CD8-positive, alpha-beta memory T cell (primary cell): Measurements from ENCODE around the gene ARHGDIB. TPM values are rescaled to one million over a fixed set of nuclear protein-coding genes. Genes with fewer than 3 reads are reported as not detected.

Experiments
- CTCF ChIA-PET: fragments of 350-600 bp; sonication (Branson Sonifier 250); formaldehyde crosslinking; loops from one replicate; lab custom pipeline; 2021; ENCODE audit warnings: antibody characterized with exemption; lab: Charles Lee
- POLR2A ChIA-PET: fragments of 350-600 bp; sonication (Branson Sonifier 250); formaldehyde crosslinking; loops from one replicate; lab custom pipeline; 2021; ENCODE audit warnings: antibody characterized with exemption; lab: Charles Lee
- DNase-seq, 5 donors: peaks; one replicate each; pipeline versions ENCODE4 v3.0.0 to v3.0.0-alpha.2; 2020 to 2022; ENCODE audit warnings: mixed read lengths in 1 of 5
- H3K27ac ChIP-seq: one replicate; pipeline ENCODE4 v1.7.0; 2013; ENCODE audit warnings: low read depth, mild to moderate bottlenecking, low read length, moderate library complexity
- H3K27me3 ChIP-seq: 2 replicates; pipeline ENCODE4 v1.7.0; 2013; ENCODE audit warnings: low read length, mild to moderate bottlenecking; ENCODE audit not compliant: insufficient read depth, poor library complexity, severe bottlenecking
- H3K36me3 ChIP-seq: 2 replicates; pipeline ENCODE4 v1.7.0; 2013; ENCODE audit warnings: mild to moderate bottlenecking, low read length, moderate library complexity; ENCODE audit not compliant: insufficient read depth
- H3K4me1 ChIP-seq: 2 replicates; pipeline ENCODE4 v1.7.0; 2013; ENCODE audit warnings: mild to moderate bottlenecking, low read length, moderate library complexity; ENCODE audit not compliant: insufficient read depth
- H3K4me3 ChIP-seq: 2 replicates; pipeline ENCODE4 v1.7.0; 2013; ENCODE audit warnings: mild to moderate bottlenecking, low read length
- H3K9me3 ChIP-seq: 2 replicates; pipeline ENCODE4 v1.7.0; 2013; ENCODE audit warnings: mild to moderate bottlenecking, low read length
- H3K27ac Mint-ChIP-seq, 8 donors: one replicate each; pipeline ENCODE4 v1.8.0; 2020 to 2021; ENCODE audit warnings: mixed read lengths in 8 of 8, mild to moderate bottlenecking in 6 of 8, inconsistent platforms in 3 of 8, moderate library complexity in 3 of 8
- H3K27me3 Mint-ChIP-seq, 2 donors: one replicate each; pipeline ENCODE4 v1.8.0; 2020 to 2021; ENCODE audit warnings: mixed read lengths in 2 of 2, mild to moderate bottlenecking in 1 of 2, moderate library complexity in 1 of 2
- H3K36me3 Mint-ChIP-seq, 3 donors: one replicate each; pipeline ENCODE4 v1.8.0; 2020 to 2021; ENCODE audit warnings: mixed read lengths in 3 of 3, inconsistent platforms in 1 of 3, mild to moderate bottlenecking in 1 of 3
- H3K4me1 Mint-ChIP-seq, 3 donors: one replicate each; pipeline ENCODE4 v1.8.0; 2020 to 2021; ENCODE audit warnings: mixed read lengths in 3 of 3, inconsistent platforms in 1 of 3, mild to moderate bottlenecking in 1 of 3
- H3K4me3 Mint-ChIP-seq, 7 donors: one replicate each; pipeline ENCODE4 v1.8.0; 2020 to 2021; ENCODE audit warnings: mixed read lengths in 7 of 7, mild to moderate bottlenecking in 6 of 7, moderate library complexity in 4 of 7, inconsistent platforms in 2 of 7
- H3K9me3 Mint-ChIP-seq, 5 donors: one replicate each; pipeline ENCODE4 v1.8.0; 2020 to 2022; ENCODE audit warnings: mixed read lengths in 5 of 5, mild to moderate bottlenecking in 3 of 5, moderate library complexity in 2 of 5, inconsistent platforms in 1 of 5
- polyA plus RNA-seq: library from polyadenylated mRNA; unstranded; fragments of 300-500 nt; fragmentation: Illumina TruSeq; gene quantifications from one replicate; pipeline ENCODE4 v1.2.3, GENCODE V29; 2021
- total RNA-seq, 2 experiments: library from RNA; stranded (reverse); gene quantifications; one replicate each; pipeline ENCODE4 v1.2.3, GENCODE V29; 2021

ARHGDIB gene
- total and polyA plus RNA-seq, 3 experiments from 2014 or later: 495 to 2,936 (median 511) TPM

GRCh38 chr12:14999695-15000365, 38.4 kb upstream of the ARHGDIB start:
- peaks cover 9% of the 10 kb centered on the region for H3K4me1 ChIP-seq
- ChIA-PET POLR2A (no interaction called here), CTCF (no interaction called here)
- Mint-ChIP-seq H3K4me3 (no peak overlapping the region), H3K27me3 (peaks cover 6 to 45% of the 10 kb centered on the region in 2 donors), H3K4me1 (peaks cover 9 to 10% (median 10%) of the 10 kb centered on the region in 3 donors), H3K9me3 (no peaks in the 10 kb centered on the region), H3K36me3 (no peaks in the 10 kb centered on the region), H3K27ac (no peak overlapping the region)
- no peaks in the 10 kb centered on the region for H3K27me3 ChIP-seq
- no peaks in the 10 kb centered on the region for H3K36me3 ChIP-seq
- H3K4me3 ChIP-seq: no peak overlapping the region
- H3K27ac ChIP-seq: no peak overlapping the region
- H3K9me3 ChIP-seq: no peaks in the 10 kb centered on the region
- no peak for DNase-seq

- Mint-ChIP-seq H3K9me3 (no peaks in the 10 kb centered on the region), H3K27ac (no peak overlapping the region), H3K4me1 (peaks cover 15 to 17% (median 16%) of the 10 kb centered on the region in 3 donors), H3K36me3 (no peaks in the 10 kb centered on the region), H3K27me3 (peaks cover 6 to 38% of the 10 kb centered on the region in 2 donors), H3K4me3 (no peak overlapping the region)
- no peaks in the 10 kb centered on the region for H3K27me3 ChIP-seq
- H3K9me3 ChIP-seq: no peaks in the 10 kb centered on the region
- no peak for DNase-seq
- peaks cover 16% of the 10 kb centered on the region for H3K4me1 ChIP-seq
- POLR2A ChIA-PET: no interaction called here
- CTCF ChIA-PET: no interaction called here
- H3K36me3 ChIP-seq: no peaks in the 10 kb centered on the region
- no peak overlapping the region for H3K4me3 ChIP-seq
- no peak overlapping the region for H3K27ac ChIP-seq
Observed at GRCh38 chr12:14999021-14999694, 37.8 kb upstream of the ARHGDIB start.

GRCh38 chr12:14997998-14998397, 36.6 kb upstream of the ARHGDIB start:
- ChIA-PET CTCF (no interaction called here), POLR2A (no interaction called here)
- H3K36me3 ChIP-seq: no peaks in the 10 kb centered on the region
- H3K4me1 Mint-ChIP-seq: peaks cover 23 to 29% (median 27%) of the 10 kb centered on the region in 3 donors
- peaks cover 6 to 27% of the 10 kb centered on the region in 2 donors for H3K27me3 Mint-ChIP-seq
- H3K4me1 ChIP-seq: peaks cover 24% of the 10 kb centered on the region
- H3K27ac Mint-ChIP-seq: peak overlapping the region in 1 of 8 donors; percentile 51
- no peak overlapping the region for H3K4me3 Mint-ChIP-seq
- no peak for DNase-seq
- no peaks in the 10 kb centered on the region for H3K9me3 Mint-ChIP-seq
- no peak overlapping the region for H3K27ac ChIP-seq
- no peaks in the 10 kb centered on the region for H3K9me3 ChIP-seq
- H3K36me3 Mint-ChIP-seq: no peaks in the 10 kb centered on the region
- H3K27me3 ChIP-seq: no peaks in the 10 kb centered on the region
- no peak overlapping the region for H3K4me3 ChIP-seq

GRCh38 chr12:14995583-14996425, 34.4 kb upstream of the ARHGDIB start:
- ChIA-PET CTCF (interaction anchor here (0.7 to 4.0 kb wide), 30 partner anchors 8 to 272 kb away, joined by 3 to 47 read pairs (median 4); partner anchors contain the start of genes ARHGDIB, ART4, ERP27 and RERG), POLR2A (interaction anchor here (0.6 to 1.2 kb wide), 7 partner anchors 34 to 226 kb away, joined by 4 to 9 read pairs (median 6); partner anchors contain the start of genes C12orf60, ERP27 and WBP11)
- H3K36me3 ChIP-seq: no peaks in the 10 kb centered on the region
- no peak overlapping the region for H3K27ac ChIP-seq
- peak overlapping the region; percentile 2 for H3K4me3 ChIP-seq
- peaks cover 24% of the 10 kb centered on the region for H3K4me1 ChIP-seq
- DNase-seq: peak in 2 of 5 donors; percentile 57 to 66
- H3K27me3 ChIP-seq: no peaks in the 10 kb centered on the region
- H3K9me3 Mint-ChIP-seq: peaks cover 0 to 3% (median 0%) of the 10 kb centered on the region in 5 donors
- H3K4me1 Mint-ChIP-seq: peaks cover 23 to 31% (median 29%) of the 10 kb centered on the region in 3 donors
- H3K9me3 ChIP-seq: no peaks in the 10 kb centered on the region
- H3K36me3 Mint-ChIP-seq: peaks cover 0 to 7% (median 1%) of the 10 kb centered on the region in 3 donors
- H3K27me3 Mint-ChIP-seq: peaks cover 2 to 9% of the 10 kb centered on the region in 2 donors
- peak overlapping the region in 2 of 7 donors; percentile 12 to 27 for H3K4me3 Mint-ChIP-seq
- H3K27ac Mint-ChIP-seq: peak overlapping the region in 7 of 8 donors; percentile 12 to 71 (median 61)

- Histone ChIP-seq H3K27me3 (no peaks in the 10 kb centered on the region), H3K27ac (no peak overlapping the region), H3K4me3 (peak overlapping the region; percentile 2), H3K4me1 (peaks cover 24% of the 10 kb centered on the region), H3K36me3 (no peaks in the 10 kb centered on the region), H3K9me3 (no peaks in the 10 kb centered on the region)
- H3K4me3 Mint-ChIP-seq: peak overlapping the region in 3 of 7 donors; percentile 8 to 42 (median 28)
- H3K4me1 Mint-ChIP-seq: peaks cover 23 to 33% (median 31%) of the 10 kb centered on the region in 3 donors
- no peak for DNase-seq
- peak overlapping the region; percentile 3 to 88 (median 83) for H3K27ac Mint-ChIP-seq
- peaks cover 0 to 8% (median 1%) of the 10 kb centered on the region in 3 donors for H3K36me3 Mint-ChIP-seq
- CTCF ChIA-PET: interaction anchor here (0.8 to 4.0 kb wide), 14 partner anchors 9 to 226 kb away, joined by 3 to 47 read pairs (median 4); partner anchors contain the start of genes ARHGDIB, ERP27 and RERG
- peaks cover 4 to 6% of the 10 kb centered on the region in 2 donors for H3K27me3 Mint-ChIP-seq
- POLR2A ChIA-PET: interaction anchor here (0.7 to 1.0 kb wide), 2 partner anchors 33 to 227 kb away, joined by 3 to 5 read pairs; partner anchors contain the start of gene ARHGDIB
- H3K9me3 Mint-ChIP-seq: peaks cover 0 to 3% (median 0%) of the 10 kb centered on the region in 5 donors
Observed at GRCh38 chr12:14994610-14995009, 33.2 kb upstream of the ARHGDIB start.

DNA sequence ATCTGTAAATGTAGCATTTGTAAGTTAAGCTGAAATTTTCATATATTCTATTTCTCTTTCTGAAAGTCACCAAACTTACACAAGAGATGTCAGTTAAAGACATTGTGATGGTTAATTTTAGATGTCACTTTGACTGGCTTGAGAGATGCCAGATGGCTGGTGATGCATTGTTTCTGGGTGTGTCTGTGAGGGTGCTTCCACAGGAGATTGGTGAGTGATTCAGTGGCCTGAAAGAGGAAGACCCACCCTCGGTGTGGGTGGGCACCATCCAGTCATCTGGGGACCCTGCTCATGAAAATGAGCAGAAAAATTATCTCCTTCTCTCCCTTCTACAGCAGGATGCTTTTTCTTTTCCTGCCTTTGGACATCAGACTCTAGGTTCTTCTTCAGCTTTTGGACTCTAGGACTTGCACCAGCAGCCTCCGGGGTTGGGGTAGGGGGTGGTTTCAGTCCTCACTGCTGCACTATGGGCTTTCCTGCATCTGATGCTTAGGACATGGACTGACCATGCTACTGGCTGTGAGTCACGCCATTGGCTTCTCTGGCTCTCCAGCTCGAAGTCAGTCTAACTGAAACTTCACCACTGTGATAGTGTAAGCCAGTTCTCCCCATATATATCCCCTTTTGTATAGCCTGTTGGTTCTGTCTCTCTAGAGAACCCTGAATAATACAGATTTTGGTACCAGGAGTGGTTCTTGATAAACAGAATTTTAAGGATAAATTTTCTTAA, 32.3 kb upstream of the ARHGDIB start:
- H3K4me1 Mint-ChIP-seq: peaks cover 23 to 39% (median 31%) of the 10 kb centered on the region in 3 donors
- Histone ChIP-seq H3K27ac (no peak overlapping the region), H3K9me3 (no peaks in the 10 kb centered on the region), H3K4me1 (peaks cover 24% of the 10 kb centered on the region), H3K36me3 (no peaks in the 10 kb centered on the region), H3K4me3 (no peak overlapping the region), H3K27me3 (no peaks in the 10 kb centered on the region)
- peaks cover 0 to 8% (median 1%) of the 10 kb centered on the region in 3 donors for H3K36me3 Mint-ChIP-seq
- POLR2A ChIA-PET: interaction anchor here (1.0 kb wide), 1 partner anchor 32 kb away, joined by 5 read pairs; the partner anchor contains the start of gene ARHGDIB
- peak overlapping the region; percentile 3 to 85 (median 49) for H3K27ac Mint-ChIP-seq
- peaks cover 0 to 2% of the 10 kb centered on the region in 2 donors for H3K27me3 Mint-ChIP-seq
- peaks cover 0 to 3% (median 0%) of the 10 kb centered on the region in 5 donors for H3K9me3 Mint-ChIP-seq
- peak overlapping the region in 1 of 7 donors; percentile 5 for H3K4me3 Mint-ChIP-seq
- CTCF ChIA-PET: interaction anchor here (0.8 to 4.0 kb wide), 9 partner anchors 8 to 220 kb away, joined by 3 to 47 read pairs (median 4); partner anchors contain the start of gene ERP27
- no peak for DNase-seq

- Mint-ChIP-seq H3K27ac (peak overlapping the region in 3 of 8 donors; percentile 13 to 69 (median 30)), H3K27me3 (peaks cover 0 to 2% of the 10 kb centered on the region in 2 donors), H3K4me3 (no peak overlapping the region), H3K36me3 (peaks cover 0 to 8% (median 2%) of the 10 kb centered on the region in 3 donors), H3K4me1 (peaks cover 23 to 39% (median 31%) of the 10 kb centered on the region in 3 donors), H3K9me3 (peaks cover 0 to 3% (median 0%) of the 10 kb centered on the region in 5 donors)
- no peak for DNase-seq
- Histone ChIP-seq H3K27ac (no peak overlapping the region), H3K4me3 (no peak overlapping the region), H3K27me3 (no peaks in the 10 kb centered on the region), H3K36me3 (no peaks in the 10 kb centered on the region), H3K4me1 (peaks cover 24% of the 10 kb centered on the region), H3K9me3 (no peaks in the 10 kb centered on the region)
- CTCF ChIA-PET: interaction anchor here (1.2 to 2.5 kb wide), 4 partner anchors 8 to 218 kb away, joined by 3 to 5 read pairs (median 4); no protein-coding TSS in a partner anchor
- POLR2A ChIA-PET: no interaction called here
Observed at GRCh38 chr12:14993117-14993516, 31.7 kb upstream of the ARHGDIB start.
